Stimulated activated CD4-positive, alpha-beta T cell treated with anti-CD3 and anti-CD28 coated beads, Interleukin-12 subunit alpha, Interleukin-12 subunit beta, amount 100 ng/mL, for 48 hours (primary cell): ENCODE data around the gene EVX2.

Experiments
- DNase-seq, 3 donors: peaks; one replicate each; pipeline ENCODE4 v3.0.0-alpha.2; 2020; ENCODE audit warnings: low read depth in 2 of 3, low spot score in 1 of 3

The EVX2 gene

GRCh38 chr2:176066645-176067588 lies 16.8 kb downstream of the EVX2 start:
- DNase-seq, result no peak

- no peak for DNase-seq
These were observed 19.8 kb downstream of the EVX2 start for GRCh38 chr2:176063958-176064357.

- no peak for DNase-seq
These were observed 27.4 kb downstream of the EVX2 start for GRCh38 chr2:176056406-176056805.

GRCh38 chr2:176039375-176039774 lies 44.4 kb downstream of the EVX2 start:
- DNase-seq, result no peak

DNA sequence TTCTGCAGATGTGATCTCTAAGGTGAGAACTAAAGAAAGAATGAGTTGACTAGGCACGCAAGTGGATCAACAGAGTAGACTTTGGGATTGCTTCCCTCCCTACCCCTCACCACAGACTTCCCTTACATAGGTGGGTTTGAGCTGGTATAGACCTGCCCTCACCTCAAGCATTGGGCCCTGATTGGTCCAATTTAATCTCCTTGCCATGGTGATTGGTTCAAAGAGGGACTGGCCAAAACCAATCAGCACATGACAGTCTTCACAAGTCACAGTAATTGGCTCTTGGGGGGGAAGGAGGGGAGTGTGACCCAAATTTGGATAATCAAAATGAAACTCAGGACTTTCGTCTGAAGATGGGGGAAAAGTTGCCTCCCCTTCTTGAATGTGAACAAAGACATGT lies 45.1 kb downstream of the EVX2 start:
- DNase-seq, result no peak

GRCh38 chr2:176035013-176035691 lies 48.6 kb downstream of the EVX2 start:
- no peak for DNase-seq

- DNase-seq, result no peak
These were observed 56.0 kb downstream of the EVX2 start for GRCh38 chr2:176027806-176028205.
